HG02678 (cell line): ENCODE data around the gene WSCD2.

Experiments
- ATAC-seq: cut with Tn5 transposase; IDR thresholded peaks from one replicate; pipeline ENCODE4 v1.9.1; 2021; ENCODE audit warnings: mild to moderate bottlenecking, moderate library complexity; ENCODE audit not compliant: unreplicated experiment

The WSCD2 gene

DNA sequence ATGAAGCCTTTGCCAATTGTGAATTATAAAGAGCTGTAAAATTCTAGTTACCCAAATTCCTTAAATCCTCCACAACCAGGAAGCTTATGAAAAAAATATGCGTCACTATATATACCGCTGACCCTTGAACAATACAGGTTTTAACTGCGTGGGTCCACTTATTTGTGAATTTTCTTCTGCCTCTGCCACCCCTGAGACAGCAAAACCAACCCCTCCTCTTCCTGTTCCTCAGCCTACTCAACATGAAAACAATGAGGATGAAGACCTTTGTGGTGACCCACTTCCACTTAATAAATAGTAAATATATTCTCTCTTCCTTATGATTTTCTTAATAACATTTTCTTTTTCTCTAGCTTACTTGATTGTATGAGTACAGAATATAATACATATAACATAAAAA lies 167.9 kb downstream of the WSCD2 start:
- ATAC-seq, result no peak

DNA sequence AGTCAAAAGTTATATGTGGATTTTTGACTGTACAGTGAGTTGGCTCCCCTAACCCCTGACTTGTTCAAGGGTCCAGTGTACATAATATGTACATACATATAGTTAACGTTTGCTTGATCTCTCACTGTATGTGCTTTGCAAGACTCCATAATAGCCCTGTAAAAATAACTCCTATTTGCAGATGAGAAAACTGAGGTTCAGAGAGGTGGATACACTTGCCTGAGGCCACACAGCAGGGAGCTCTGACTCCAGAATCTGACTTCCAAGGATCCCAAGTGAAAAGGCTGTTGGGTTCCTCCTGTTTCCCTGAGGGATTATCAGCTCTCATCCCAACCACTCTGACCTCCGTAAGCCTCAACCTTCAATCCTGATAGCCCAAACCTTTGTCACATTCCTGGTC lies 168.3 kb downstream of the WSCD2 start:
- no peak for ATAC-seq

DNA sequence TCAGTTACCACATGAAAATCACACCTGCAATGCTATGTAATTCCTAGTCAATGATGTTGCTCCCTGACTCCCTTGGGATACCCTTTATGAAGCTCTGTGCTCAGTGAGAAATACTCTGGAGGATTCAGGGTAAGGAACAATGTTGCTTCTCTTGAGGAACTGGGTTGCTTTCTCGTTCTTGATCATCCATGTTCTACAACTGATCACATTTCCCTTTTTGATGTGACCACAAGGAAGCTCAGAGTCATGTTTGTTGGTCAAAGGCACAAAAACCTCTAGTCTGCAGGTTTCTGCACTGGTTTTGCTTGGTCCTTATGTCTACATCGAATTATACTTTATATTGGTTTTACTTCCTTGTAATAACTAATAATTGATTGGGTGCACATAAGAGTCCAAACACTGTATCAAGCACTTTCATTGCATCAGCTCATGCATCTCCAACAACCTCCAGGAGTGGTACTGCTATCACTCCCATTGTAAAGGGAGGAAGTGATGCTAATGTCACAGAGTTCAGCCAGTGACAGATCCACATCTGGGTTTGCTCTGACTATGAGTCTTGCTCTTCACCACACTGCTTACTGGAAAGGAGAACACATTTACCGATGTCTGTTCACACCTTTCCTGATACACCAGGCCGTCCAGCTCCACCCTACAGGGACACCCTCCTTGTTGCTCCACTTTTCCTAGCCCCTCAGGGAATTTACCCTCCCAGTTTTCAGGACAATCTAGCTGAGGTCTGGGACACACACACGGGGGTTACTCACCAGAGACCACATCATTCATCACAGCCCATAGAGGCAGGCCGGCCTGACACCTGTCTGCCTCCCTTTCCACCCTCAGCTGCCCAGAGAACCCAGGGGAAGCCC lies 169.0 kb downstream of the WSCD2 start:
- no peak for ATAC-seq

GRCh38 chr12:108298761-108299275 lies 169.7 kb downstream of the WSCD2 start:
- no peak for ATAC-seq

DNA sequence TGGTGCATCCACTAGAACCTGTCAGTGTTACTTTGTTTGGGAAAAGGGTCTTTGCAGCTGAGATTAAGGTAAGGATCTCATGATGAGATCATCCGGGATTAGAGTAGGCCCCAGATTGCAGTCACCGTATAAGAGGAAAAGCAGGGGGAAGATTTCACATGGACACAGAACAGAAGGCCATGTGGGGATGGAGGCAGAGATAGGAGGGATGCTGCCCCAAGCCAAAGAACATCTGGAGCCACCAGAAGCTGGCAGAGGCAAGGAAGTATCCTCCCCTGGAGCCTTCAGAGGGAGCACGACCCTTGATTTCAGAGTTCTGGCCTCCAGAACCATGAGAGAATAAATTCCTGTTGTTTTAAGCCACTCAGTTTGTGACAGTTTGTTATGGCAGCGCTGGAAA lies 170.4 kb downstream of the WSCD2 start:
- no peak for ATAC-seq
